NCI-H748 treated with DMSO at 0.1 percent for 48 hours (cell line): ENCODE measurements around the gene ABCF2.

Source experiments
- DNase-seq: peaks from one replicate; lab custom pipeline; 2025; lab: John Stamatoyannopoulos, UW

The ABCF2 gene

DNA sequence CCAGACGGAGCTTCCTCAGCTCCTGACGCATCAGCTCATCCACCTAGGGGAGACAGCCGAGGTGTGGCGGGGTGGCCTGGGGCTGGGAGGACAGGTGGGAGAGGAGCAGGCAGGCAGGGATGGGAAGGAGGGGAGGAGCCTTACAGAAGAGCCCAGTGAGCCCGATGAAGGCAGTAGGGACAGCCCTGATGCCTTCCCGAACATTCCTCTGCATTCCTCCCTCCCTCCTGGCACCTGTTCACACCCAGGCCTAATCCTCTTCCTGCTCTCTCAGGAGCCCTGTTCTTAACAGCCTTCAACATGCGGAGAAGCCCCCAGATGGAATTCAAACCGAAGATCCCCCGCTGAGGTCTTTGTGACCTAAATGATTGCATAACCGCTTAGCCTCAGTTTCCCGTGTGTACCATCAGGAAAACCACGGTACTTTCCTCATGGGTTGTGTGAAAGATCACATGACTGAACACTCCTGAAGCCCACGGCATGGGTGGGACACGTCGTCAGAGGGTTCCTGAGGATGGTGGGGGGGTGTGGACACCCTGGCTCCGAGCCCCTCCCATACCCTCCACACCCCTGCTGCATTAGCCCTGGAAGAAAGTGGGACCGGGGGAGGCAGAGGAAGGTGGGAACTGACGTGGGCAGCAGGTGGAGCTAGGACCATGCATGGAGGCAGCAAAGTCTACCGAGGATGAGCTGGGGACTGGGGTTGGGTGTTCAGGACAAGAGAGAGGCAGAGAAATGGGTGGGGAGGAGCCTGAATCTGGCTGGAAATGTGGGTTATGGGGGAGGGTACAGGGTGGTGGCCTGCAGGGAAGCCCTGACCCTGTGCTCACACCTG lies 31.2 kb downstream of the ABCF2 start:
- DNase-seq, result no peak

DNA sequence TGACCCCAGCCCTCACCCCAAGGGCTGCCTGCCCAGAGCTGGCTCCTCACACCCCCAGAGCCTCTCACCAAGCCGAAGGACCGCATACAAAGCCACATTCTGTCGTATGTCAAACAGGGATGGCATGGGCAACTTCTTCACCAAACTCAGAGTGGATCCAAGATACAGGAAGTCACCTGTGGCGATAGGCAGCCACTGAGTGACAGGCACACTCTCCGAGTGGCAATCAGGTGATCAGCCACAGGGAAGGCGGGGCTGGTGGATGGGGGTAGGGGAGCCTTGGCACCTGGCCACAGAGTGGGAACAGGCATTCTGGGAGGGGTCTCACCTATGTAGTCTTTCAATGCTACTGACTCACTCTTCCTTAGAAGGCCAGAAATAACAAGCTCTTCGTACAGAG lies 32.8 kb downstream of the ABCF2 start:
- no peak for DNase-seq

DNA sequence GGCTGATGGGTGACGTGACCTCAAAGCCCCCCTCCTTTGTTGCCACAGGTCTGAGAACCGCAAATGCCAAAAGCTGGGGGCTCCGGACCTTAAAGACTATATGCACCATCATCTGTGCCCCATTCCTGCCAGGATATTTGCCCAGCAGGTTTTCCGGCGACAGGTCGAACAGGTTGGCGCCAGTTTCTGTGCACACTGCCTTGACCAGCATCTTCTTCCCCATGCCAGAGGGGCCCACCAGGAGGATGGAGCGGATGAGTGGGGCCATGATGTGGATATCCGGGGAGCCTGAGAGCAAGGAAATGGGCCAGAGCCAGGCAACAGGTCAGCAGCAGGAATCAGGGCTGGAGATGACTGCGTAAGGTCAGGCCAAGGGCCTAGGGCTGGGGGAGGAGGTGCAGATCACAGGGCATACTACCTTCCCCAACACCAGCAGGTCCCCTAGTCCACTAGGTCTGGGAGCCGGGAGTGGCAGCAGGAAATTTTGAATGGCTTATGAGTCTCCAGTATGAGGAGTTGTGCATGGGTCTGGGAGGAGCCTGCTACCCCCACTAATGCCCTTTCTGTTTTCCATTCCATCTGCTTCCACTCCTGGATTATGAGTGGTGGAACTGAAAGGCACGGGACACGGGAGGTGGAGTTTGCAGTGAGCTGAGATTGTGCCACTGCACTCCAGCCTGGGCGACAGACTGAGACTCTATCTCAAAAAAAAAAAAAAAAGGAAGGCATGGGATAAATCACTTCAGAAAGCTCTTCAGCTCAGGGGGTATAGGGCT lies 33.6 kb downstream of the ABCF2 start:
- DNase-seq, result no peak

DNA sequence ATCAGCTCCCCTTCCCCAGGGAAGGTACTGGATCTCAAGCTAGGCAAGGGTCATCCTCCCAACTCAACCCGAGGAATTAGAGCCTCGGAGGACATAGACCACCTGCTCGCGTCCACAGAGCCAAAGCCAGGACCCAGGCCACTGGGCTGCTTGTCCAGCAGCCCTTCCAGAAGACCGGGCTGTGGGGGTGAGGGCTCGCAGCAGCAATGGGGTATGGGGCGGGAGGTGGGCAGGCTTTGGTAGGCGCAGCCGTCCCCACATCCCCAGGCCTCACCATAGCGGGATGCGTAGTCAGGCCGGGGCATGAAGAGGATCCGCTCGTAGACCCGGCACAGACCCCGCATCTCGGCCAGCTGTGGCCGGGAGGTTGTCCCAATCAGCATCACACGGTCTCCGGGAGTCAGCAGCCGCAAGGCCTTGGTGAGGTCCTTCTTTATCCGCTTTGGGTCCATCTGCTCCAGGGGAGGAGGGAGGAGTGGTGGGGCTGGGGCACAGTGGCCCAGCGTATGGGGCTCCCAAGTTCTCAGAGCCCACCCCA lies 34.9 kb downstream of the ABCF2 start:
- DNase-seq, result no peak

DNA sequence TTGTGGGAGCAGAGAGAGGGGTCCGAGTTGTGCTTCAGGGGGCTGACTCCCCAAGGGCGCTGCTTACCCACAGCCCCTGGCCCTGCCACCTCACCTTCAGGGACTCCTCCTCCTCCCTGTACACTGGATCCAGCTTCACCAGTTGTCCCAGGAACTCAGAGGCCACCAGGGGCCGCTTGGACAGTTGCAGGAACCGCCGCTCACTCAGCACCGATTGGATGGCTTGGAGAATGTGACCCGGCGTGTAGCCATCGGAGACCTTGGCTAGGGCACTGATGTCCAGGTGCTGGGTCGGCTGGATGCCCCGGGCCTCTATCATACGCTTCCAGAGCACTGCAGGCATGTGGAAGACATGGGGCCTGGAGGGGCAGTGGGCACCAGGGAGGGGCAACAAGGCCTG lies 35.5 kb downstream of the ABCF2 start:
- DNase-seq, result no peak

DNA sequence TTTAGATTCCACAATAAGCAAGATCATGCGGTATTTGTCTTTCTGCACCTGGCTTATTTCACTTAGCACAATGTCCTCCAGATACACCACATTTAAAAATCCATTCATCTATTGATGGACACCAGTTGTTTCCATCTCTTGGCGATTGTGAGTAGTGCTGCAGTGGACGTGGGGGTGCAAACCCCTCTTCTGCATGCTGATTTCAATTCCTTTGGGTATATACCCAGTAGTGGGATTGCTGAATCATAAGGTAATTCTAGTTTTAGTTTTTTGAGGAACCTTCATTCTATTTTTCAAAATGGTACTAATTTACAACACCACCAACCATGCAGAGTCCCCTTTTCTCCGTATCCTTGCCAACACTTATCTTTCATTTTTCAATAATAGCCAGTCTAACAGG lies 38.0 kb downstream of the ABCF2 start:
- DNase-seq, result no peak

DNA sequence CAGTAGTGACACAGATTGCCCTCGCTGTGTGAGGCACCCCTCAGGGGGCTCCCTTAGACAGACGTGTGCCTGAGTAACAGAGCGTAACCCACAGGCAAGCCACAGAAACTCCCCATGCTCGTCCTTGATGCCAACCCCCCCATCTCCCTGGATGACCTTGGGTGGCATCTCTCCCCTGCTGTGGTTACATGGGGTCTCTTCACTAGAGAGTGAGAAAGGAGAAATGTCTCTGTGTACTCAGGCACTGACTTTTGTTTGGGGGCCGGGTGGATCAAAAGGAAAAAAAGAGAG lies 38.8 kb downstream of the ABCF2 start:
- DNase-seq, result no peak

DNA sequence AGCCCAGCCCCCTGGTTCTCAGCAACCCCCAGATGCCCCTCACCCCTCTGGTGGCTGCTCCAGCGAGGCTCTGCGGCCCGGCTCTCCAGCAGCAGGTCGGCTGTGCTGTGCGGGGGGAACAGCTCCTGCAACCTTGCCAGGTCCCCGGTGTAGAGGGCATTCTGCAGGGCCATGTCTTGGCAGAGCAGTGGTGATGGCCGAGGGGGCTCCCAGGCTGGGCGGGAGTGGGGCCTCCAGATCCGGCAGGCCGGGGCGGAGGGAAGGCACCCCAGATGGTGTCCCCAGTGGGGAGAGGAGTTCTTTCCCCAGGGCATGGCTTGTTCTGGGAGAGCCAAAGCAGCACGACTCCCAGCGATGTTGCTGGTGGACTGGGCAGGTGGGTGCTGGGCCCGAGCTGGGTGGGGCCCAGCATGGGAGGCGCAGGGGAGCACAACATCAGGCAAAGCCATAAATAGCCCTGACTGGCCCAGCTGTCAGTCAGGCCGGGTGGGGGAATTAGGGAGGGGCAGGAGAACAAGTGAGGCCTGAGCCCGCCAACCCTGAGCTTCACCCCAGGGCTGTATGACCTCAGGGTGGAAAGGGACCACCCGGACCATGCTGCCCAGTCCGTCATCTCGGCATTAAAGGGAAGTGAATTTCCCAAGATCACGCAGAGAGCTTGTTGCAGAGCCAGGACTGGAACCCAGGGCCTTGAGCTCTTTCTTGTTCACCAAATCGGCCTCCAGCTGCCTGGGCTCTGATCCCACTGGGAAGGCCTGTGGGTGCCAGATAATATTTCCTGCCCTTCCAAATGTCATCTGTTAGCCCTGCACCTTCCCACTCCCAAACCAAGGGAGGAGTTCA lies 39.4 kb downstream of the ABCF2 start:
- no peak for DNase-seq

DNA sequence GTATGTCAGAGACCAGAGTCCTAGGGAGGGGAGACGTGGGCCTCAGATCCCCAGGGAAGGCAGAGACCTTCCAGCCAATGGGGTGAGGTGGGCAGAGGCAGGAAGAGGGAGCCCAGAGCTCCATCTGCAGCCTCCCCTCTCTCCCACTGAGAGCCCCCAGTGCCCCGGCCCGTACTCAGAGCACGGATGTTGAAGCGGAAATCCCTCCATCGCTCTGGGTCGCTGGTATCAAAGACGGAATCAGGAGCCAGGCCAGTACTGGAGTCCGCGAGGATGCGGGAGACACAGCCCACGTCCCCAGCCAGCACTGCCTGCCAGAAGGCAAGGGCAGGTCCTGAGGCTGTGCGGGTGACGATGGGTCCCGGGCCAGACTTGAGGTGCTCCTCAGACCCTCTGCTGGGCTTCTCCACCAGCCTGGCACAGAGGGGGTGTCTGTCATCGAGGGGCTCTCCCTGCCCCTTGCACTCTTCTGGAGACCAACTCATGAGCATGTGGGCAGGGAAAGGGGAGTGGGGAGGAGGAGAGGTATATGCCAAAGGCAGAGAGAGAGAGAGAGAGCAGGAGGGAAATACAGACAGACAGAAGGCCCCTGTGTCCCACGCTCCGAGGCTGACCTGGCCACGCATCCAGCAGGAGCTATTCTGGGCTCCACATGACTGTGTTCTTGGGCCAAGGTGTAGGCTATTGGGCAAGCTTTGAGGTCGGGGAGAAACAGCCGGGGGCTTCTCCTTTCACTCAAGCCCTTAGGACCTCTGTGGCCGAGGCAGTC lies 40.2 kb downstream of the ABCF2 start, which contains the start of gene ASB10:
ASB10 (minus strand) TSS at position 611 of the 769 bp plus-strand sequence; CDS start at position 491, 120 bp downstream.
- no peak for DNase-seq

DNA sequence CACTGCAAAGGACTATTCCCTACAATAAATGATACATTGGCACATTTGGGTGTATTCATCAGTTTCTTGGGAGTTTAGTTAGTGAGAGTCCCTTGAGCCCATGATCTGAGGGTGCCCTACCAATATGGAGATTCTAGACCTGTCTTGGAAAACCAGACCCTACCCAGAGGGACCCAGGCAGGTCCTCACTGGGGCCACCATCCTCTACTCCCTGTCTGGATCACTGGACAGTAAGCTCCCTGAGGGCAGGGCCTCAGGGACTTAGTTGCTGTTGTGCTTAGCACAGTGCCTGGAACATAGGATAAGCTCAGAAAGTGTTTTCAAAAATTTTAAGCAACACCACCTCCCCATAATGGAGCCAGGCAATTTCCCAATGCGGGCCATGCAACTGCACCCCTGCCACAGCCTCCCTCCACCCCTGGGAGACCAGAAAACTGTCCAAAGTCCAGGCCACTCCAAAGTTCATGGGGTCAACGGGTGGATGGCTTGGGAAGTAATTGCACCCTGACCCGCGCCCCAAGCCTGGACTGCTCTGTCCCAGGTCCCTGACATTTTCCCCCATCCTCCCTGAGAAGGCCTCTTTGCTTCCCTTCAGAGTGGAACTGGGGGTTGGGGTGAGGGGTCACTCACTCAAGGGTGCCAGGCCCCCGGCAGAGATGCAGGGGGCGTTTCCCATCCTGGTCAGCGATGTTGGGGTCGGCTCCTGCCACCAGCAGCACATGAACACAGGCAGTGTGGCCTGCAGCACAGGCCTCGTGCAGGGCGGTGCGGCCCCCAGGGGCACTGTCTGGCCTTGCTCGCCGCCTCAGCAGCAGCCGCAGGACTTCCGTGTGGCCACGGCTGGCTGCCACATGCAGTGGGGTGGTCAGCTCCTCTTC lies 41.0 kb downstream of the ABCF2 start:
- DNase-seq, result no peak

DNA sequence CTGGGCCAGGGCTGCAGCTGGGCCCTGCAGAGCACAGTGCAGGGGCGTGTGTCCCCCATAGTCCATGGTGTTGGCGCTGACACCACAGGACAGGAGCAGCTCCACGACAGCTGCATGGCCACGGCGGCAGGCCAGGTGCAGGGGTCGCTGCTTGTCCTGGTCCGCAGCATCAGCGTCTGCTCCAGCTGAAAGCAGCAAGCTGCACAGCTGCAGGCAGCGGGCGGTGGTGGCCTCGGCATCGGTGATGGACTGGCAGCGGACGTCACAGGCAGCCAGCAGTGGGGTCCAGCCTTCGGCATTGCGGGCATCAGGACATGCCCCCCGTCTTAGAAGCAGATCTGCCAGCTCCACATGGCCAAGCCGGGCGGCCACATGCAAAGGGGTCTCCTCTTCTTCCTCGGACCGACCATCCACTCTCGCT lies 46.0 kb downstream of the ABCF2 start:
- no peak for DNase-seq

DNA sequence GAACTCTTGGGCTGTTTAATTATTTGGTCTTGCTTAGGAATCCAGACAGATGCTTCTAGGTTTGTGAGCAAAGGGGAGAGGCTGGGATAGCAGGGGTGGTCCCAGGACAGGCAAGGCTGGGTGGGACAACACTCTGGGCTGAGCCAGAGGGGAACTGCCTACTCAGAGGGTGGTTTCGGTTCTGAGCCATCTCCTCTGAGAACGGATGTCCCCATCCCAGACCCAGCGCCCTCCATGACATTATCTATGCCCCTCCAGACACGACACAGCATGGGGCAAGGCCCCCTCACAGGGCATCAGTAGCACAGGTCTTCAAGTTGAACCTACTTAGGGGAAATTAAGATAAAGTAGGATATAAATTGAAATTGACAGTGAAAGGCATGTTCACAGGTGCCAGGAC lies 47.1 kb downstream of the ABCF2 start:
- no peak for DNase-seq

DNA sequence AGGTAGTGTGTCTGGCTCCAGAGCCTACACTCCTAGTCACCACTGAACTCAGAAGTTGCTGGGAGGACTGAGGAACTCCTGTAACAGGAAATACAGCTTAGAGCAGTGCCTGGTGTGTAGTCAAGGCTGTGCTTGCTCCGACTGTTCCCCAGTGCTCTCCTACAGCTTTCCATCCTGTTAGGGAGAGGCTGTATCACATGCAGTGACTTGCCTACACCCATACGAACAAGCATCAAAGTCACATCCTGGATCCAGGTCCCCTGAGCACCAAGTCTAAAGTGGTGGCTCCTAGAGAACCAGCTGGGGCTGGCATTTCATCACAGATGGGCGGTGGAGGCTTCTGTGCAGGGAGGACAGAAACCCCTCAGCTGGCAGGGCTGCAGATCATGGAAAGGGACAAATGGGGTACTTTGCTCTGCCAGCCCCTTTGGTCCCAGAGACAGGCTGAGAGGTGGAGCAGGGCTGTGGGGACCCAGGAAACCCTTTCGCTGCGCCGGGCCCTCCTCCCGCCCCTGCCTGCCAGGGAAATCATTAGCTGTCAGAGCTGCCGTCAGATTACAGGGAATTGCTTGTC lies 47.6 kb downstream of the ABCF2 start:
- no peak for DNase-seq

DNA sequence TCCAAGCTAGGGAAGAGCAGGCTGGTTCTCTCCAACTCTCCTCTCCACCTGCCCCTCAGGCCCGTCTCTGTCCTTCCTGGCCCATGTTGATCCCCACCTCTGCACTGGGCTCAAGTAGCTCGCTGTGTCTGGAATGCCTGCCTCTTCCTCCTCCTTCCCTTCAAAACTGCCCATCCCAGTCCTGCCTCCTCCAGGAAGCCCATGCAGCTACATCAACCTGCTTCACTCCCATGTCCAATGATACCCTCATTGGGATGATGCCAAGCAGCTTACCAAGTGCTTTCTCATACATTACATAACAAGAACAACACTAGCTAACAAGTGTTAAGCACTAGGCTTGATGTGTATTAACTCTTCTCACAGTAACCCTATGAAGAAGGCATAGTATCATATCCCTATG lies 48.2 kb downstream of the ABCF2 start:
- no peak for DNase-seq

DNA sequence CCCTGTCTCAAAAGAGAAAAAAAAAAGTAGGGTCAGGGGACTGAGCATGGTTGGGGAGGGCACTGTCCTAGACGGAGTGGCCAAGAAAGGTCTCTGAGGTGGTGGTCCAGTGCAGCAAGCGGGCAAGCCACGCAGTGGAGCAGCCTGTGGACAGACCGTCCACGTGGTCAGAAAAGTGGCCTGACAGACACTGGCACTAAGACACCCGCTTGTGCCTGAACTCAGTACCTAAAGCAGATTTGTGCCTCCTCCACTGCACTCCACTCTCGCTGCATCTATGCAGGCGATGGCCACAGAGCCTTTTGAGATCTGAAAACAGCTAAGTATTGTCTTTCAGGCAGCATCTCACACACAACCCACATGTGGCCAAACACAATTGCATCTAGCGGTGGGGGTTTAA lies 48.8 kb downstream of the ABCF2 start:
- DNase-seq, result no peak

DNA sequence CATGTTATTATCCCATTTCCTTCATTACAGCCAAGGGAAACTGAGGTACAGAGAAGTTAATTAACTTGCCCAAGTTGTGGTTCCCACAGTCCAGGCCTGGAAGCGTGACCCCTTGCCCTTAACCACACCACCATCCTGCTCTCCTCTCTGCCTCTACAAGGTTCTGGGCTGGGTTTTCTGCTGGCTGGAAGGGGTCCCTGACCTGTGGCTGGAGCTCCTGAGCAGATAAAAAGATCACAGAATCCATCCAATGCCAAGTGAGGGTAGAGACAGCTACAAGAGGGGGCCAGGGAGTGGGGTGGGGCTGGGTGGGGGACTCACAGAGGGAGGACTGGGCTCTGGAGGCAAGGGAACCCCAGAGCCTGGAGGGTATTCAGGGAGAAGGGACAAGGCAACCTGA lies 49.7 kb downstream of the ABCF2 start:
- DNase-seq, result no peak

DNA sequence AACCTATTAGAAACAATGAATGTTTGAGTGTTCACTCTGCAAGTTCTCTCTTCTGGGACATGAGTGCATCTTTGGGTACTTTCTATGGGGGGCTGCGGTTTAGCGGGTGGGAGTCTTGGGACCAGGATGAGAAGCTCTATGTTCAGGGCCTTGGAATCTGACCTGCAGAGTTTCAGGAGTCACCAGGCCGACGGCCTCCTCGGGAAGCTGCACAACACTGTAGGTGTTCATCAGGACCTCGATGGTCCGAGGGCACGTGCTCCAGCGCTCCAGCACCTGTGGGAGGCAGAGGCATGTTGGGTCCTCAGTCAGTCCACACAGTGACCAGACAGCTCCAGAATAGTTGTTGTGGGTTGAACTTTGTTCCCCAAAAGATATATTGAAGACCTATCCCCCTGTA lies 50.6 kb downstream of the ABCF2 start:
- no peak for DNase-seq

DNA sequence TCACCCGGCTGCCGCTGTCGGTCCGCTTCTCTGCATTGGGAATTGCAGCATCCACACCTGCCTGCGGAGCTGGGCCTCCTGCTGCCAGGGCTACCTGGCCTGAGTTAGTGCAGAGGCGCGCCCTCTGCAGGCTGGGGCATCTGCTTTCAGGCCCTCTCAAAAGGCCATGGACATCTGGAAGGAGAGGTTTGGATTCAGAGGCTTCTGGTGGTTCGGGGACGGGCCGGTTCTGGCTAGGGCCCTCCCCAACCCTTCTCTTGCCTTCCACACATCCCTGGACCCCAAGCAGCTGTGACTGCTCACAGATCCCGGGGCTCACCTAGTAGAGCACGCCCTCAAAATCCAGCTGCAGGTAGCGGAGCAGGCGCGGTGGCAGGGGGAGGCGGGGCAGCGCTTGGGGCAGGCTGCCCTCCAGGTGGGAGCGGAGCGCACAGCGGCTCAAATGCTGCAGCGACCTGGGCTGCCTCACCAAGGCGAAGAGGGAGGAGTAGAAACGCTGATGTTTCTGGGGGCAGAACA lies 51.2 kb downstream of the ABCF2 start:
- no peak for DNase-seq

DNA sequence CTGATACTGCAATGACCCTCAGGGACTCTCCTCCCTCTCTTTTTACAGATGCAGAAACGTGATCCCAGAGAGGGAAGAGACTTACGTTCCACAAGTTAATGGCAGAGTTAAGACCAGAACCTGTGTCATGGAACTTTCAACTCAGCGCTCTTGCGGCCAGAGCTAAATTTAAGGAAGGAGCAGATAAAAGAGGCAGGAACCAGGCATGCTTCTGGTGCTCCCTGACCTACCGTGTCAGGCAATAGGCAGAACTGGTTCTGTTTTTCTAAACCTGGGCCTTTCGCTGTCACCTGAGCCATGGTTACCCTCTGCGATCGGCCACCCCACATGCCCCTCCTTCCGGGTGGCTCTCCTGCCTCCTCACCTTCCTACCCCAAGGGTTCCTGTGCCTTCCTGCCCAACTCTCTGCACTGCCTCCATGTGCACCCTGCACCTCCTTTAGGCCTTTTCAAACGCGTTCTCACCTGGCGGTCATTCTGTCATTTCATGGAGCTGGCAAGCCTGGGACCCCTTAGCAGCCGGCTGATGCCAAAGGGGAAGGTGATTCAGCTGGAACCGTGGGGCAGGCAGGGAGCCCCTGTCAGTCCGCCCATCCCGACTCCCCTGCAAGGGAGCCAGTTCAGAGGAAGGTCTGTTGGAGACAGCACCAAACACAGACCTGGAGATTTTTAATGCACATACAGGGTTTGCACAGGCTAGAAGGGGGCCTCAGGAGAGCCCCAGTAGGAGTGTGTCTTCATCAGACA lies 51.8 kb downstream of the ABCF2 start:
- no peak for DNase-seq
